ENCODE measurements around the gene APP. TPM values are rescaled to one million over a fixed set of nuclear protein-coding genes. Genes with fewer than 3 reads are reported as not detected.

The APP gene
- polyA plus RNA-seq, 4 donors: 714 to 973 (median 831) TPM

DNA sequence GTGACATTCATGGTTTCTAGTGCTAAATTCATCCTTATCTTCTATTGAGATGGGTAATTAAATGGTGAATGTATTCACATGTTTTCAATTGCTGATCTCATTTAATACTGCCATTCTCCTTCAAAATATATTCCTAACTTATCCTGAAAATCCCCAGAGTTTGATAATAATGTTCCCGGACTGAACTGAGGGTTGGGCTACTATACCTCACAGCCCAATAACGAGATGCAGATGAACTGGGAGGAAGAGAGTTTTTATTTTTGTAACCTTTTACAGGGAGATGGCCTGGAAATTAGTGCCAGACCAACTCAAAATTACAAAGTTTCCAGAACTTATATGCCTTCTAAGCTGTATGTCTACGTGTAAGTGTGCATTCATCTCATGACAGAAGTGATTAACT lies 210.8 kb downstream of the APP start:
- DNase-seq (ENCODE audit: low read depth in 4 of 4, low spot score in 3 of 4): no peak

DNA sequence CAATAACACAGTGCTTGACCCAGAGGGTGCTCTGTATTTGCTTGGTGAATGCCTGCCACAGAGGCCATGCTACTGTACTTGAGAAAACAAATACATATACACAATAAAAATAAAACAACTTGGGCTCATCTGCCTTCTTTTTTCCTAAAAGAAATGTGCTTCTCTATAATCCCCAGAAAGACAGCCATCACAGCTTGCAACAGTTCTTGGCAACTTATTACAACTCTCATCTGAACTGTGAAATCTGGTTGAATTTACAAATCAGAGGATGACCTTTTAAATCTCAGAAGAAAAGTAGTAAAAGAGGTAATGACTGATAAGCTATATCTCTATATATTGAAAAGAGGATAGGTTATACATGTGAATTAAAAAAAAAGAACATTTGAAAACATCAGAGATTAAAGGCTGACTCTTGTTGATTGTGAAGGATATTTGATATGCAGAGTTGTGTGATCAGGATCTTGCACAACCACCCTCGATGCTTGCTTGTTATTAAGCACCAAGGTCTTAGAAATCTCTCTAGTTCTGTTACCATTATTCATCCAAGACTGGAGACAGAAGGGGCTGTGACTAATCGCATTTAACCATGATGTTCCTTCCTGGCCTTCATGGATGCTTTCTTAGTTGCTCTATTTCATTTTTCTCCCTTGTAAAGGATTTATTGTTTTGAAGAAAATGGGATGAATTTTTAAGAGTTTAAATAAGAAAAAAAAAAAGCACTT lies 213.4 kb downstream of the APP start:
- no peak for DNase-seq (ENCODE audit: low read depth in 4 of 4, low spot score in 3 of 4)

DNA sequence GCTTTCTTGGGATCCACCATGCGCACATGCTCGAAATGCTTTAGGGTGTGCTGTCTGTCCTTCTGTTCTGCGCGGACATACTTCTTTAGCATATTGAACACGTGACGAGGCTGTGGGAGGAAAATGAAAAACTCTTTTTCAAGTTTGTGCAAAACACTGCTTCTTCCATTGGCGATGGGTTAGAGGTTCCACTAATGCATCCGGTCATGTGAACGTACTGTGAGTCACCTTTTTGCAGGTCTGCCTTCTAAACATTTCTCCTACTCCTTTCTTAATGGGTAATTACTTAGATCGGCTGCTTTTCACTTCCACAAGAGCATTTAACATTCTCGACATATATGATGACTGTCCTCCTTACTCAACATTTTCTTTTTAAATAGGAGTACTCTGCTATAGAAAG lies 214.9 kb downstream of the APP start:
- no peak for DNase-seq (ENCODE audit: low read depth in 4 of 4, low spot score in 3 of 4)

DNA sequence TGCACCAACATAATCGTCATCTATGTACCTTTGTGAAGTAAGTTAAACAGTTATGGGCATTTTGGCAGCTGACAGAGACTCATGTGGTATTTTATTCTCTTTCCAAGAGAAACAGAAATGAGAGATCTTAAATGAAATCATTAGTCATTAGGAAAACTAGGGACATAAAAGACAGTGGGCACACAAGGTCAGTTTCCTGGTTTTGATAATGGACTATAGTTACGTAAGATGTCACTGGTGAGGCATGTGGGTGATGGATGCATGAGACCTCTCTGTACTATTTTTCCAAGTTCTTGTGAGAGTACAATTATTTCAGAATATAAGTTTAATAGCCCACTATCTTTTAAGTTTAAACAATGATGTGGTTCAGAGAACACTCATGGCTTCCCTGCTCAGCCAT lies 216.9 kb downstream of the APP start:
- DNase-seq (ENCODE audit: low read depth in 4 of 4, low spot score in 3 of 4): no peak

DNA sequence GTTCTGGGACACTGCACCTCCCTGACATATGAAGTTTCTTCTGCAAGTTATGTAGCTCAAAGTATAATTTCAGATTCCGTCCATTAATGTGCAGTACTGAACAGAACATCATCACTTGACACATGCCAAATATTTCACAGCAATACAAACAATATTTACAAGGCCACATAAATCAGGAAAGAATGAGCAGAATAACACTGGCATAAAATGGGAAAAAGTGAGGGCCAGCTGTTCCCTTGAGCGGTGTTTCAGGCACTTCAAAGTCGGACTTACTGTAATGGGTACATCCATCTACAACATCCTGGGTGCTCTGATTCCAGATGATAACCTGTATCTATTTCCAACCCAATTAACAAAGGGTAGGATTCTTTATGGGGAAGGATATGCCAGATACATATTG lies 217.4 kb downstream of the APP start:
- DNase-seq (ENCODE audit: low read depth in 4 of 4, low spot score in 3 of 4): no peak

DNA sequence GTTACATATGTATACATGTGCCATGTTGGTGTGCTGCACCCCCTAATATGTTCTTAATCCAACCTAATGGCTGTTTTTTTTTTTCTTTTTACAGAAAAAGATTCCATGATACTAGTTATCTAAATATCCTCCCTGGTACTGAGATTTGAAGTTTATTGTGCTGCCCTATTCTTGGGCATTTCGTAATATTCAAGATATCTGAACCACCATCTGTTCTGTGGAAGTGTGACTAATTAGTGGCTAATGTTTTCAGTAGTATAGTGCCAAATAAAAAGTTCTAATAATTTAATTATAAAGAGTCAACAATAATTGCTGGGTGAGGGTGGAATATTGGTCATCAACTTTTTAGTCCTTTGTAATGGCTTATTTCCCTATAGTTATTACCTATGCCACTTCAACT lies 218.3 kb downstream of the APP start:
- DNase-seq (ENCODE audit: low read depth in 4 of 4, low spot score in 3 of 4): no peak

DNA sequence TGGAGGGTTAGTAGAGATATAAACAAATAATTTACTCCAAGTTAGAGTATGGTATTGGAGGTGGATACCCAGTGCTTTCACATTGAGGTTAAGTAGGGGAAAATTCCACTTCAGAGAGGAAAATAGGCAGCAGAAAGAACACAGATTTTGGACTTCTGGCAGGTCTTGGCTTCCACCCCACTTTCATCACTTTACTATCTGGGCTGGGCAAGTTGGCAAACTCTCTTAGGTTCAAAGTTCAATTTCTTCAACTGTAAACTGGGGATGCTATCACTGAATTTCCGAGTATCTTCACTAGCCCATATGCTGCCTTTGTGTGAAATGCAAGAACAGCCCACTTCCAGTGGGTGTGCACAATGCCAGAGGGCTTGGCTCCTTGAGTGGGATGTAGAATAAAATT lies 220.9 kb downstream of the APP start:
- no peak for DNase-seq (ENCODE audit: low read depth in 4 of 4, low spot score in 3 of 4)

DNA sequence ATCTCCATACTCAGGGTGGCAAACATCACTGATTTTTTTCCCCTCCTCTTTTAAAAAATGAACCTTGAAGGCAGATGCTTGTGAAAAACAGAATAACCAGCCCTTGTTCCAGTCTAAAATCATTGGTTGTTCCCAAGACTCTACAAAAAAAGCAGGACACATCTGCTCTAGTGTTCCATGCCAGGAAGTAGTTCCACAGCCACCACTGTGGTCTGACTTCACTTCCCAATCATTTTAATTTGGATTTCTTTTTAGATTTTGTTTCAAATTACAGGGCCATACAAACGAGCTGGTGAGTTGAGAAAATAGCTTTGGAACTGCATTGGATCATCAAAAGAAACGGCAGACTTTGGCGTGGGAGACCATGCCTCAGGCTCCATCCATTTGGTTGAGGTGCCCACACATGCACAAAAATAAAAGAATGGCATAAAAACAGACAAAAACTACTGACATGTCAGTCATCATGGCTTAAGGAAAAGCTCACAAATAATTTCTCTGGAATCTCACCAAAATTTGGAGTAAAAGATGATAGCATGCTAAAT lies 225.8 kb downstream of the APP start:
- DNase-seq (ENCODE audit: low read depth in 4 of 4, low spot score in 3 of 4): no peak

DNA sequence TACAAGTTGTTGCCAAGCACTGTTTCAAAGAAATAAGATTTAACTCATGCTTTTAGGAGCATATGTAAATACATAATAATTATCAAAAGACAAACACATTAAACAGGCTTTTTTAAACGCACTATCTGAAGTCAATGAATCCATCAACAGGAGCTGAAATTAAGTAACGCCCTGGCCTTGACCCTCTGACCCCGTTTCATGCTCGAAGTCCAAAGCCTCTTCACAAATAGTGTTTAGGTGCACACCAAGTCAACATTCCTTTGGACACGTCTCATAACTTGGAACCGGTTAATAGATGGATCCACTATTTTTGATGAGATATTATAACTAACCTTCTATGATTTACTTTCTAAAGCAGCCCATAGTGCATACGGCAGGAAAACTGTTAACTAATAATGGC lies 226.5 kb downstream of the APP start:
- no peak for DNase-seq (ENCODE audit: low read depth in 4 of 4, low spot score in 3 of 4)

DNA sequence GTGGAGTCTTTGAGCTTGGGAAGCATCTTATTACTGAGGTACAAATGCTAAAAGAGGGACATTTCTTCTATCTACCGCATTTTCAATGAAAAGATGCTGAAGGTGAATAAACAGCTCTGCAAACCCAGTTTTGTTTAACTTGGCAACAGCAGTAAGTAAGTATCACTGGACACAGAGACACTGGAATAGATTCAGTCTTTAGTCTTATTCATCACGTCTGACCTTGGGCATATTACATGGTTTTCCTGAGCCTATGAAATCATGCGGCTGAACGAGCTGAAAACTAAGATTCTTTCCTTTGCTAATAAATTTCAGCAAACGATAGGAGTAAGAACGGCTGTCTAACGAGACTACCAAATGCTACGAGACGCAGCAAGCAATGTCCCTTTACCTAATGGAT lies 228.4 kb downstream of the APP start:
- no peak for DNase-seq (ENCODE audit: low read depth in 4 of 4, low spot score in 3 of 4)

DNA sequence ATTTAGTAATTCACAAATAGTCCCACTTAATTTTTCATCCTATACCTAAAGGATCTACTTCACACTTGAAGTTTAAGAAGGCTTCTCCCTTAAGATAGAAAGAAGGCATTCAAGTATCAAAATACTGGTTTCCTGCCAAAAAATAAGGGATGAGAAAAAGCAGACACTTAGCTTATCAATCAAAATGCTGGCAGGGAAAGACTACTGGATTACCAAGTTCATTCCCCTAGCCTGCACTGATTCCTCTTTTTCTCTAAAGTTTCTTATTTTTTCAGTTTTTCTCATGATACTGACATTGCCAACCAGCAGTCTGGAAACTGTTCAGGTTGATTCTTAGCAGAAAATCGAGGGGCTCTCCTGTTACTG lies 231.2 kb downstream of the APP start:
- DNase-seq (ENCODE audit: low read depth in 4 of 4, low spot score in 3 of 4): no peak

DNA sequence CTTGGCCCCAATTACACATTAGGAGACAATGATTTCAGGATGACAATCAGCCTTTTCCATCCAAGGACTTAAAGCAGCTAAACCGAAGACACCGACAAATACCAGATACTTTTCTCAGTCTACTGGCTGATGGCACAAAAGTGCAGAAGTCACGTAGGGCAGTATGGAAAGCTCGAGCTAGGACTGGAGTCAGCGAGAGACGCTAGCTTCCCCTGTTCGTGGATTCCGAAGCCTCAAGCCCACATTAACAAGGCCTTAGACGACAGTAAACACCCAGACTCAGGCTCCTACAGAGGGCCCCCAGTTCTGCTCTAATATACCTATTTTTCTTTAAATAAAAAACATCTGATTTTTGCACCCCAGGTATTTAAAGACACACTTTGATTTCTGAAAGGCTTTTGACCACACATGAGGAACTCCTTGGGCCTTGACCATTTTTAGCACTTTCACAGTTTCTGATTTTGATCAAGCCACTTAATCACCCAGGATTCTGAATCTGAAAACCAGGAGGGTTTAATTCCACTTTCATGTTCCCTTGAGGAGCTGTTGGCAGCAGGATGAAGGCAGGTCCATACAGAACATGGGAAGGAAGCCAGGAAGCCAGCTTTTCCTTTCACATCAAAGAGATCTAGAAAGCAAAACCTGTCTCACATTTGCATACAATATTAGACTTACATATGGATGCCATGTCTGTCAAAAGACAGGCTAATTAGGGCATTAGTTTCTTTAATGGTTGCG lies 231.7 kb downstream of the APP start:
- DNase-seq (ENCODE audit: low read depth in 4 of 4, low spot score in 3 of 4): no peak

DNA sequence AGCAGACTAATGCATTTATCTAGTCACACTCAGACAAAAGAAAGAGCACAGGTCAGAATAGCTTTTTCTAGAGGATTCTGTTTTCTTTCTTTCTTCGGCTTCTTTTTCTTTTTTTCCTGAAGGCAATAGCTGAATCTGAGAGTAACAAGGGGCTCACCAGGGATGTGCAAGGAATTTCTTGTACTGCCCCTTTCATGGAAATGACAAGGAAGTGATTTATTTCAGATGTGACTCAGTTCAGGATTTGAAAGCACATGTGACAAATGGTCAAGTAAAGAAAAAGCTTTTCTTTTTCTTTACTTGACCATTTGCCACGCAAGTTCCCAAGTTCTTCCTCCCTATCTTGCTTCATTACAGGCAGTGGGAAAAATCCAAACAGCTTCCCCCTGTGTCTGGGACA lies 233.8 kb downstream of the APP start:
- DNase-seq (ENCODE audit: low read depth in 4 of 4, low spot score in 3 of 4): no peak

DNA sequence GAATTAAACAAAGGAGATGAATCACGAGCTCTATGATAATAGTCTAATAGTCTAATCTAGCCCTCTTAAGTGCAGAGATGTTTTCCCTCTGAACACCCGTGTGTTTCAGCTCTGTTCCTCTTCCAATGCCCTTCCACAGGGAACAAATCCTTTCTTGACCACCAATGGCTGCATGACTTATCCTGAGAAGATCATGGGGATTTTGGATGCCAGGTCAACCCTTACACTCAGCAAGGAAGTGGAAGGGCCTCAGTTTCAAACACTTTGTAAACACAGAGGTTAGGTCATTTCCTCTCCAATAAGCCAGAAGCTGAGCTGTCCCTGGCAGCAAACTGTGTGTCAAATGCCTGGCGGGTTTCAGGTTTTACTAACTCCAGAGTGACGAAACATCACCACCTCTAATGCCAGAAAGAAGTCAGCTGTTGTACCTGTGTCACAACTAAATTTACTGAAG lies 235.8 kb downstream of the APP start:
- DNase-seq (ENCODE audit: low read depth in 4 of 4, low spot score in 3 of 4): peak in 3 of 4 donors; percentile 8 to 27 (median 27)

DNA sequence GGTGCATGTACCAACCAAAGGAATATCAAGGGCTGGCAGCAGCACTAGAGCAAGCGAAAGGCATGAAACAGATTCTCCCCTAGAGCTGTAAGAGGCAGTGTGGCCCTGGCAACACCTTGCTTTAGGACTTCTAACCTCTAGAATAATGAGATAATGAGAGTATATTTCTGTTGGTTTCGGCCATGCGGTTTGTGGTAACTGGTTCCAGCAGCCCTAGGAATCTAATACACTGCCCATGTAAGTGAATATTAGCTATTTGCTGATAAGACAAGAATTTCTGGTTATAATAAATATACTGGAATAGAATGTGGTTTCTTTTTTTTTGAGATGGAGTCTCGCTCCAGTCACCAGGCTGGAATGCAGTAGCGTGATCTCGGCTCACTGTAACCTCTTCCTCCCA lies 236.4 kb downstream of the APP start:
- no peak for DNase-seq (ENCODE audit: low read depth in 4 of 4, low spot score in 3 of 4)

DNA sequence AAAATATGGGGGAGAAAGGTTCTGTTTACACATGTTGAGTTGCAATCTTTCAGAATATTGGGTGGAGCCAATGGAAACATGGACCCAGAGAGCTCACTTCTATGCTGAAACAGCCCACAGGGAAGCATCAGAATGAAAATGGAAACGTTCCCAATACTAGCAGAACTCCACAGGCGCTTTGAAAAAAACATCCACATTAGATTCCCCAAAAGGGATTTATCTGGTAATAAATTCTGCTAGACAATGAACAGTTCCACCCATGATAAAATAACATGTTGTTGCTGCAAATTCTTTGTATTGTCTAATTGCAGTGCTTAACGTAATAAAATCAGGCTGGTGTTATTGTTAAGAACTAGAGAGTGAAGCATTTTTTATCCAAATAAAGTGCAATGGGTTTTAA lies 238.8 kb downstream of the APP start:
- DNase-seq (ENCODE audit: low read depth in 4 of 4, low spot score in 3 of 4): no peak

DNA sequence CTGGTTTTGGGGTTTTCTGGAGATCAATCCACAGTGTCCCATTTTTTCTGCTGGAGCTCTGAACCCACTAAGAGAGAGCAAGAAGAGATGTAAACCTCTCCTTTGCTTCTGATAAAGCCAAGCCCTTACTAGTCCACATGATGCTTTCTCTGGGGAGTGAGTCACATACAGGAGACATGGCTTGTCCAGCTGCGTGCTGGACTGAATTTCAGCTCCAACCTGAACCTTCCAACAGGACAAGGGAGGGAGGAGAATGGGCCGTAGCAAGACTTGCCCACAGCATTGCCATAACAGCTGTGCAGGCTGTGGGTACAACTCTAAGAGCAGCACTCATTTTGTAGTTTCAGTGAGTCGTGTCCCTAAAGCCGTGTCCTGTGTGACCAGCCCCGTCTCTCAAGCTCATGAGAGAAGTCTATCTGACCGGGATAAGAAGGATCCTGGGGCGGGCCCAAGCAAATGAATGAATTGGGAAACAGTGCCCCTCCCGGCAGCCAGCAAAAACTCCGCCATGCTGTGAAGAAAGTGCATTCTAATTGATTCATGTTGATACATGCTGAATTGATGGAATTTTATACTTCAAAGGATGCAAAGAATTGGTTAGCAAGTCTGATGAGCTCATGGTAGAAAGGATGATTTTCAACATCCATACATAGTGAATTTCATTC lies 240.6 kb downstream of the APP start:
- DNase-seq (ENCODE audit: low read depth in 4 of 4, low spot score in 3 of 4): no peak

DNA sequence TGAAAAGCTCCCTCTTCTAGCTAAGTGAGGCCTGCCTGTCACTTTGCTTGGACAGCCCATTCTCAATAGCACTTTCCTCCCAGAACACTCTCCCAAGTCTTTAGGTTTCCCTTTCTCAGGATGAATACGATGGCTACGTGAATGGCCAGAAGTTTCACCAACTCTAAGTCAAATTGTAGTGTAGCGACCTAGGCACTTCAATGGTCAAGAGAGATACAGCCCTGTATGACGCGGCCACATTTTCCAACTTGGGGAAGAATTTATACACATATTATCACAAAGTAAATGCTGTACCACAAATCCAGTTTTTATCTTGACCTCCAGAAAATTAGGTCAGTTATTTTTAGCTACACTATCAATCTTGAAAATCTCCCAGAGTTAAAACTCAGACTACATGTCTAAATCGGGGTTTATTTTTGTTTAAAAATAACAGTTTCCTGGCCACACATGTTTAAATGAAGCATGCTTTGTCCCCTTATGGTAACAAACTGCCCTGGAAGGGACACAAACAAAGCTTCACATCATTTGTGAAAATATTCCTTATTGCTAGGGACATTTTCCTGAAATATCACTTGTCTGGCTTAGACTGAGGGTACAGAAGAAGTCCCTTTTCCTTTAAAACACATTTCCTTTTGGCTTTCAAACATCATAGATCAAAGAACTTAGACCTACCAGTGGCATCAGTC lies 243.2 kb downstream of the APP start:
- no peak for DNase-seq (ENCODE audit: low read depth in 4 of 4, low spot score in 3 of 4)

DNA sequence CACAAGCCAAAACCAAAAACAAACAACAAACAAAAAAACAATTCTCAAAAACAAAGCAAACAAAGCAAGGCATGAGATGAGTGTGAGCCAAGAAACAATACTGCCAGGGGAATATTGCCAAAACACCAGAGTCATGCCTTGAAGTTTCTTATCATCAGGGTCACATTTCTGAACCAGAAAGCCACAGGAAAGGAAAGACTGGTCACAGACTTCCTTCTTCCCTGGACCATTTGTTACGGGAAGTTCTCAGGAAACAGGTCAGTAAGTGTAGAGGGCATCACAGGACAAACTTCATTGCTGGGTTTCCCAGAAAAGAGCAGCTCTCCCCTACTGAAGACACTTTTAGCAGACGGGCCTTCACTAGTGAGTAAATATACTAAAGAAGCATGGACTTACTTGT lies 244.6 kb downstream of the APP start:
- DNase-seq (ENCODE audit: low read depth in 4 of 4, low spot score in 3 of 4): no peak

DNA sequence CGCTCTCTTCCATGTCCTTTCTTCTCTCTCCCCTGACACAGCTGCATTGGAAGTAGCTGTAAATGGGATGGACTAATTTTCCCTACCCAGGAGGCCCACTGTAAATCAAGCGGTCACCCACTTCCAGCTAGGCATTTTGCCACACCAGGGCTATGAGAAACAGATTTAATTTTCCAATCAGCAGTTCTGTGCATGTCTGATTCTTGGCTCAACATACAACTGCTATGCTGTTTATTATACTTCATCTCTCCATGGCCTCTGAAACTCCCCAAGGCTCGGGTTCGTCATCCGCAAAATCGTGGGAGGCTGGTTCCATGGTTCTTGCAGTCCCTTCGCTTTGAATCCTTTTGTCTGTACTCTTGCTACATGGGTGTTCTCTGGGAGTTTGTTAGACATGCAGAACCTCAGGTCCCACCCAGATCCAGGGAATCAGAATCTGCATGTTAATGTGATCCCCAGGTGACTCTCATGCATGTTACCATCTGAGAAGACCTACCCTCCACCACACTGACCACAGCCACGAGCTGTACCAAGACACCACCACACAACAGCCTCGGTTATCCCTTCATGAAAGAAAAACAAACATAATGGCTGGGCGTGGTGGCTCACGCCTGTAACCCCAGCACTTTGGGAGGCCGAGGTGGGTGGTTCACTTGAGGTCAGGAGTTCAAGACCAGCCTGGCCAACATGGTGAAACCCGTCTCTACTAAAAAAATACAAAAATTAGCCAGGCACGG lies 245.3 kb downstream of the APP start:
- no peak for DNase-seq (ENCODE audit: low read depth in 4 of 4, low spot score in 3 of 4)

All from left renal pelvis (tissue), 4 donors.